A172 (cell line): ENCODE results near the gene GLS. TPM values are rescaled to one million over a fixed set of nuclear protein-coding genes. Genes with fewer than 3 reads are reported as not detected.
"Not testable (repeated sequence)": the region's sequence is repeated elsewhere in the genome, so short reads cannot be mapped to it uniquely, and the experiment has no call there.

ENCODE experiments used
- DNase-seq: peaks from one replicate; pipeline ENCODE4 v3.0.0-alpha.2; 2015; ENCODE audit warnings: low spot score
- total RNA-seq: library from RNA; depleted of rRNA; stranded (reverse); fragments of >200 nt; shearing (Covaris generic); gene quantifications from 2 replicates; pipeline ENCODE4 v1.2.3, GENCODE V29; 2014

The GLS gene
- total RNA-seq, 1 experiment from 2014 or later = 221 TPM

DNA sequence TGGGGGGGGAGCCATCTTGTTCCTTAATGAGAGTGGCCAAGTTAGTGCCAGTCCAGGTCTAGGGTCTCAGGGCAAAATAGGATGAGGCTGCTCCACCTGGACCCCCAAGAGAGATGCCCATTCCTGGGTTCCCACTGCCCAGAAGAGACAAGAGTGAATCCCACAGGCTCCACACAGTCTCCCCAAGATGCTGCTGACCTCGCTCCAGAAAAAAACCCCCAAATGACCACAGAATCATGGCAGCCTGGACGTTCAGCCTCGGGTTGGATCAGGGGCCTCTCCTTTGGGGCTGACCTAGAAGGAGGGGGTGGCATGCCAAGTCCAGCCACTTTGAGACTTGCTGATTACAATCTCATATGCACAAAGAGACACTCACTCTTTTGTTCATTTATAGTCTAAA lies 108.3 kb downstream of the GLS start:
- no peak for DNase-seq

- no peak for DNase-seq
These were observed 109.5 kb downstream of the GLS start for GRCh38 chr2:190990132-190990531.

GRCh38 chr2:190993292-190993643 lies 112.6 kb downstream of the GLS start:
- DNase-seq = no peak

DNA sequence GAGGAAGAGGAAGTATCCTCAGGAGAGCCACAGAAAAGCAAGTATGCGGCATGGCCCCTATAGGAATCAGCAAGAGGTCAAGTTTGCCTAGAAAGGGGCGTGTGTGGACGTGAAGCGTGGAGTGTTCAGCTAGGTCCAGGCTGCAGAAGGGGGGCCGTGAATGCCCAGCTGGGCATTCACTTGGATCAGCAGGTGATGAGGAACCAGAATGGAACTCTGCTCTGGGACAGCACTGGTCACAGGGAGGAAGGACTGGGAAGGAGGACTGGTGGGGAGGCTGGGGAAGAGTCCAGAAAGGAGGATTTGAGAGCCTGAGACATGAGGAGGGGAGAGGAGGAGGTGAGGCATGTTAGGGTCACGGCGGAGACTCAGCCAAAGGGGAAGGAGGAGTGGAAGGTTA lies 113.5 kb downstream of the GLS start:
- DNase-seq = no peak

GRCh38 chr2:190995315-190995714 lies 114.7 kb downstream of the GLS start:
- not testable (repeated sequence) for DNase-seq

- DNase-seq = peak; percentile 33
These were observed 115.8 kb downstream of the GLS start for GRCh38 chr2:190996338-190996946.

DNA sequence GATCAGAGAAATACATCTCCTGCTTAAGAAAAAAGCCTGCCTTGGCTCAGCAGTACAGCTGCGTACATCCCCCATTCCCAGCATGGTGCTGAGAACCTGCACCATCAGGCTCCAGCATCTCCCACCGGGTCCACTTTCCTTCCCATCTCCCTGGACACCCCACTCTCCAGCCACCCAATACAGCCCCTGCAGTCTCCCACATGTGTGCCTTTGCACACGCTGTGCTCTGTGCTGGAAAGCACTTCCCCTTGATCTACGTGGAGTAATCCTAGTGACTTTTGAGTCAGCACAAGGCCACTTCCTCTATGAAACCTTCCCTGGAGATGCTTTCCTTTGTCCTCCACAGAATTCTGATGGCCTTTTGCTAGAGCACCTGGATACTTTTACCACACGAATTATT lies 116.3 kb downstream of the GLS start:
- no peak for DNase-seq

GRCh38 chr2:190997526-190998113 lies 117.0 kb downstream of the GLS start:
- no peak for DNase-seq

DNA sequence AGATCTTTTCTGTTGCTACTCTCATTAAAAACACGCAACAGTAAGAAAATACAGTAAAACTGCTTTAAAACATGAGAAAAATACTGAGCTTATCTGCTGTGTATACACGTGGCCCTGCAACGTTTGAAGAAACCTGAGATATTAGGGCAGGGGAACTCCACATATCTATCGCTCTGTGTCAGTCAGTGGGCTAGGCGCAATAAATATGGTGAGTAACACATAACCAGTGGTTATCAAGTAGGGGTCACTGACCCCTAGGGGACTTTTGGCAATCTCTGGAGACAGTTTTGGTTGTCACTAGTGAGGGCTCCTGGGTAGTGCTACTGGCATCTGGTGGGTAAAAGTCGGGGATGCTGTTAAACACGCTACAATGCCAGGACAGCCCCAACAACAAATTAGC lies 118.4 kb downstream of the GLS start:
- no peak for DNase-seq

GRCh38 chr2:190999949-191000665 lies 119.5 kb downstream of the GLS start:
- no peak for DNase-seq

GRCh38 chr2:191001032-191001431 lies 120.4 kb downstream of the GLS start:
- DNase-seq = no peak

DNA sequence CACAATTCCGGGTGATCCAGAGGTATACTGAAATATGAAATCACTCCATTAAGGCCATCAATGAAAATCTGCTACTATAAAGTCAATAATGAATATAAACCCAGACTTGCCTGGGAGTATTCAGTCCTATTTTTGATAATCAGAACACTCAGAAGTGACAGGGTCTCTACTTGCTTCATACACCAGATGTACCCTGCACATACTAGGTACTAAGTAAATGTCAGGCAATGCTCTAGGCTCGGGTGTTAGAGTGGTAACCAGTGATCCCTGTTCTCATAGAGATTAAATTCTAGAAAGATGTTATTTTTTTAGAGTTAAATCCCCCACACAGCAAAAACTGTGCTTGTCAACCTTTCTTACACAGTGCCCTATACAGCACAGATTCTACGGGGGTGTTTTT lies 121.0 kb downstream of the GLS start:
- no peak for DNase-seq

GRCh38 chr2:191003405-191004309 lies 123.0 kb downstream of the GLS start:
- DNase-seq = no peak

DNA sequence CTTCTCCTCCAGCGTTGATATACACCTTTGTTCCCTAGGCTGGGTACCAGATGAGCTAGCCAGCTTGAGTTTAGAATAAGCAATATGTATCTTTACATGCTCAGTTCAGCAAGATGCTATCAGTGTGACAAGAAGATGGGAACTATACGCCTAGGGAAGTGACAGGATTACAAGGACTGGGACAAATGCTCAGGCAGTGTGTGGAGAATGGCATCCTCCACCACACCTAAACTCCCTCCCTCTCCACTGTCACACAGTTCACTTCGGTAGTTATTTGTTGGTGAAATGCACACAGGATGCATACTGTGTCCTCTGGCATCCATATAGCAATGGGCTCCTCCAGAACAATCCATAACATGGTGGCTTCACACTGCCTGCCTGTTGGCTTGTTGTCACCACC lies 125.7 kb downstream of the GLS start:
- DNase-seq = no peak

GRCh38 chr2:191006997-191007783 lies 126.6 kb downstream of the GLS start:
- DNase-seq = no peak

- DNase-seq = no peak
These were observed 127.7 kb downstream of the GLS start for GRCh38 chr2:191008286-191008685.

DNA sequence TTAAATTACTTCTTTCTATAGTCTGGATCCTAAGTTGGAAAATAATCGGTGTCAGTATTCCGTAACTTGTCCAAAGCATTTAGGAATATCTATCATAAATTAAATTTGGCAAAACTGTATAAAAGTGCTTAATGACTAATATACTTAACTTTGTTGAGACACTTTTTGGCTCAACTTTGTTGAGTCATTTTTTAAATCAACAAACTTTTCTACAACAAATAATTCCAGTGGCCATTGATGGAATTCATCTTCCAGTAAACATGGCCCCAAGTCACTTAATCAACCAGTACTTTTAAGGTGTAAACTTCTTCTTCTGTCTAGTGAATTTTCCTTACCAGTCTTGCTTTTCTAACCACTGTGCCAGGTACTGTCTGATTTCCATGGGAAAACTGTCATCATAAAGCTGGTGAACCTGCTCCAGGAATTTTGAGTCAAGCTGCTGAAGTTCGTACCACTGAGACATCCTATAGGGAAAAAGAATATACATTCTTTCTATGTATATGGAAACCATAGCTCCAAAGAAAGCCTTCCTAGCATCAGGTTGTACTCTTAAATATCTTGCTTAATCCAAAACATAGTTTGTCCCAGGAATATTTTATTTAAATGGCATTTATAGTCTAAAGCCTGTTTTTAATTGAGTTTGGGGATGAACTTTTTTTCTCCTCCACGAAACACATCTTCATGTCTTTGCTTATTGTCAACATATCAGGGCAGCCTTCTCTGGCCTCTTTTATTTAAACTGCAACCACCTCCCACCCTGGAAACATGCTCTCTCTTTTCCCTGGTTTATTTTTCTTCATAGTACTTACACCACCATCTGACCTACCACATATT lies 129.1 kb downstream of the GLS start:
- DNase-seq = no peak

DNA sequence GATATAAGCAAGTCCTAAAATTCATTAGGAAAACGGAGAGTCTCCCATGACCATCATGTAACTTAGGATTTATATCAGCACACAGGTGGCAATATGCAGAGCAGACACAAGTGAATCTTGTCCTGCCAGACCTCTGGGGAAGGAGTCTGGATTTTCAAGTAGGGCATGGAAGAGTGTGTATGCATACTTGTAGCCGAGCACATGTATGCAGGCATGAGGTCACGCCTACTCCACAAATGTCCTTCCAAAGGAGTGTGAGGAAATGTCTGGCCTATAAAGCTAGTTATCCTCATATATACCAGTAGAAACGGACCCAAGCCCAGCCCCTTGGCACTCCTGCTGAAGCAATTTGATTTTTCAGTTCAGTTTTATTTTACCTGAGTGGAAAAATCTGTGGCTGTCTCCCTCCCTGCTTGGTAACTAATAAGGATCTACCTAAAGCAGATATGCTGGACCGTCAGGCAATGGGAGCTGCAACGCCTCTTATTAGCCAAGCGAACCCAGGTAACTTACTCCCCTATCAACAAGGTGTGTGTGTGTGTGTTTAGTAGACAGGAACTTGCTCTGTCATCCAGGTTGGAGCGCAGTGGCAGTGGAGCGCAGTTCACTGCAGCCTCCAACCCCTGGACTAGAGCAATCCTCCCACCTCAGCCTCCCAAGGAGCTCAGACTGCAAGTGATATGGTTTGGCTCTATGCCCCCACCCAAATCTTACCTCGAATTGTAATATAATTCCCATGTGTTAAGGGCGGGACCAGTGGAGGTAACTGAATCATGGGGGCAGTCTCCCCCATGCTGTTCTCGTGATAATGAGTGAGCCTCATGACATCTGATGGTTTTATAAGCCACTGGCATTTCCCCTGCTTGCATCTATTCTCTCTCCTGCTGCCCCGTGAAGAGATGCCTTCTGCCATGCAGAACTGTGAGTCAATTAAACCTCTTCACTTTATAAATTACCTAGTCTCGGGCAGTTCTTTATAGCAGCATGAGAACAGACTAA lies 130.6 kb downstream of the GLS start:
- no peak for DNase-seq

DNA sequence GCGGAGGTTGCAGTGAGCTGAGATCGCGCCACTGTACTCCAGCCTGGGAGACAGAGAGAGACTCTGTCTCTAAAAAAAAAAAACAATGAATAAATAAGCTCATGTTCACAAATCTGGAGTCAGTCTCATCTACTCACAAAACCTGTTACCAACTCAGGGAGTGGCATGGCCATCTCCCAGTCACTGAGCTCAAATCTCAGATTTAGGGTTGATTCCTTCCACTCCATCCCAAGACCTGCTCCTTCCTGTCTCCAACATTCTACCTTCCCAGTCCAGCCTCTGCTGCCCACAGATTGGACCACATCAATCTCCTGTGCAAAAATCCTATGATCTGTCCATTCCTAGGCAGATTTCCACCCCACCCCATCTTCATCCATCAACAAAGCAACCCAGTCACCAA lies 131.7 kb downstream of the GLS start:
- DNase-seq = no peak
